ENCODE measurements around the gene FRAT1. TPM values are rescaled to one million over a fixed set of nuclear protein-coding genes. Genes with fewer than 3 reads are reported as not detected.

The FRAT1 gene
- total and polyA plus RNA-seq, 2 experiments from 2014 or later = 14.2 TPM

DNA sequence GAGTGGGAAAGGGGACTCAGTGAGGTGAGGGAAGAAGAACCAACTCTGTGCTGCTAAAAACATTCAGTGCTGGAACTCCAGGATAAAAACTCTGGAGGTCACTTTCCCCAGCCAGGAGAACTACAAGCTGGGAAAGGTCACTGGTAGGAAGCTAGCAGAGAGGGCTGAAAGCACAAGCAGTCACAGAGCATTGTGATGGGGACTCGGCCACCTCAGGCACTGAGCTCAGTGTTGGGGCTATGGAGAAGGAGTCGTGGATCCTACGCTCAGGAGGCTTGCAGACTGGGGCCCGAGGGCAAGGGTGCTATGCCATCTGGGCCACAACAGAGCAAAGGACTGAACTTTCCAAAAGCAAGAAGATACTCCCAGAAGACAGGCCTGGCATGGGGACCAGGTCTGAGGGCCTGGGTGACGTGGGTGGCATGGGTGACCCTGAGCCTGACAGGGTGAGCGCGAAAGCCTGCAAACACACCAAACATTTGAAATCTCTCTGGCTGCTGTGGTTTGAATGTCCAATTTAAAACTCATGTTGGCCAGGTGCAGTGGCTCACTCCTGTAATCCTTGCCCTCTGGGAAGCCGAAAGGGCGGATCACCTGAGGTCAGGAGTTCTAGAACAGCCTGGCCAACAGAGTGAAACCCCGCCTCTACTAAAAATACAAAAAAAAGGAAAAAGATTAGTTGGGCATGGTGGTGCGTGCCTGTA is 16.8 kb upstream of the FRAT1 start:
- Histone ChIP-seq H3K9me3 (ENCODE audit: low read depth) (no peaks in the 10 kb centered on the region), H3K4me3 (no peak overlapping the region), H3K4me1 (ENCODE audit: insufficient read depth) (peaks cover 7% of the 10 kb centered on the region), H3K79me2 (no peaks in the 10 kb centered on the region), H3K27me3 (no peaks in the 10 kb centered on the region), H4K20me1 (ENCODE audit: insufficient read depth, poor library complexity, severe bottlenecking) (no peaks in the 10 kb centered on the region), H2AFZ (no peak overlapping the region), H3K4me2 (no peak overlapping the region), H3K36me3 (replicated peaks; ENCODE audit: insufficient read depth, low read depth) (no peaks in the 10 kb centered on the region), H3K27ac (no peak overlapping the region), H3K9me2 (replicated peaks; ENCODE audit: insufficient read depth) (no peaks in the 10 kb centered on the region)
- TF ChIP-seq EZH2phosphoT487 (IDR thresholded peaks at IDR 0.05; ENCODE audit: low read depth, severe bottlenecking, unreplicated experiment) = no peak
- no peak for TF ChIP-seq EZH2 (IDR thresholded peaks at IDR 0.05; ENCODE audit: borderline replicate concordance)
- TF ChIP-seq, protein P1, sequence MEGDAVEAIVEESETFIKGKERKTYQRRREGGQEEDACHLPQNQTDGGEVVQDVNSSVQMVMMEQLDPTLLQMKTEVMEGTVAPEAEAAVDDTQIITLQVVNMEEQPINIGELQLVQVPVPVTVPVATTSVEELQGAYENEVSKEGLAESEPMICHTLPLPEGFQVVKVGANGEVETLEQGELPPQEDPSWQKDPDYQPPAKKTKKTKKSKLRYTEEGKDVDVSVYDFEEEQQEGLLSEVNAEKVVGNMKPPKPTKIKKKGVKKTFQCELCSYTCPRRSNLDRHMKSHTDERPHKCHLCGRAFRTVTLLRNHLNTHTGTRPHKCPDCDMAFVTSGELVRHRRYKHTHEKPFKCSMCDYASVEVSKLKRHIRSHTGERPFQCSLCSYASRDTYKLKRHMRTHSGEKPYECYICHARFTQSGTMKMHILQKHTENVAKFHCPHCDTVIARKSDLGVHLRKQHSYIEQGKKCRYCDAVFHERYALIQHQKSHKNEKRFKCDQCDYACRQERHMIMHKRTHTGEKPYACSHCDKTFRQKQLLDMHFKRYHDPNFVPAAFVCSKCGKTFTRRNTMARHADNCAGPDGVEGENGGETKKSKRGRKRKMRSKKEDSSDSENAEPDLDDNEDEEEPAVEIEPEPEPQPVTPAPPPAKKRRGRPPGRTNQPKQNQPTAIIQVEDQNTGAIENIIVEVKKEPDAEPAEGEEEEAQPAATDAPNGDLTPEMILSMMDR (IDR thresholded peaks at IDR 0.05; ENCODE audit: poor library complexity) = no peak
- WGBS (ENCODE audit: low lambda C conversion rate, missing lambda C conversion rate) = 93% methylated on average over 11 of the region's 11 CpGs
- DNase-seq (ENCODE audit: low spot score) = no peak

DNA sequence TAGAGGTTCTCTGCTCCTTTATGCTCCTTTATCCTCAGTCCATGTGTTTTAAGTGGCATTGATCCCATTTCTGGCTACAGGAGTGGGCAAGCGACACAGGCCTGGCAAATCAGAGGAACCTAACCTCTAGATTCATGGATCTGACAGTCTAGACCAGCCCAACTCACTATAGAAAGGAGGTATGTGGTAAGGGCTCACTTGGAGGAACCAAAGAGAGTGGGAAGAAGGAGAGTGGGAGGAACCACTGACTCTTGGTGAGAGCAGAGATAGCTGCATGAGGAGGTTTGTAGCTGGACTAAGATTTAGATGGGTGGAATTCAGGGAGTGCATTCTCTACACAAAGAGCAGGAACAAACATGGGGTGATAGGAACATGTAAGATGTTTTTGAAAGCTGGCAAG is 11.6 kb upstream of the FRAT1 start:
- Histone ChIP-seq H3K27ac (no peak overlapping the region), H3K79me2 (no peaks in the 10 kb centered on the region), H3K4me3 (no peak overlapping the region), H4K20me1 (ENCODE audit: insufficient read depth, poor library complexity, severe bottlenecking) (no peaks in the 10 kb centered on the region), H3K4me1 (ENCODE audit: insufficient read depth) (peaks cover 4% of the 10 kb centered on the region), H3K36me3 (replicated peaks; ENCODE audit: insufficient read depth, low read depth) (no peaks in the 10 kb centered on the region), H3K4me2 (no peak overlapping the region), H2AFZ (no peak overlapping the region), H3K9me2 (replicated peaks; ENCODE audit: insufficient read depth) (no peaks in the 10 kb centered on the region), H3K9me3 (ENCODE audit: low read depth) (no peaks in the 10 kb centered on the region), H3K27me3 (no peaks in the 10 kb centered on the region)
- WGBS (ENCODE audit: low lambda C conversion rate, missing lambda C conversion rate) = 100% methylated on average over 1 of the region's 1 CpG
- no peak for DNase-seq (ENCODE audit: low spot score)
- TF ChIP-seq EZH2phosphoT487 (IDR thresholded peaks at IDR 0.05; ENCODE audit: low read depth, severe bottlenecking, unreplicated experiment) (no peak), EZH2 (IDR thresholded peaks at IDR 0.05; ENCODE audit: borderline replicate concordance) (no peak)
- TF ChIP-seq, protein P1 (IDR thresholded peaks at IDR 0.05; ENCODE audit: poor library complexity) = no peak

DNA sequence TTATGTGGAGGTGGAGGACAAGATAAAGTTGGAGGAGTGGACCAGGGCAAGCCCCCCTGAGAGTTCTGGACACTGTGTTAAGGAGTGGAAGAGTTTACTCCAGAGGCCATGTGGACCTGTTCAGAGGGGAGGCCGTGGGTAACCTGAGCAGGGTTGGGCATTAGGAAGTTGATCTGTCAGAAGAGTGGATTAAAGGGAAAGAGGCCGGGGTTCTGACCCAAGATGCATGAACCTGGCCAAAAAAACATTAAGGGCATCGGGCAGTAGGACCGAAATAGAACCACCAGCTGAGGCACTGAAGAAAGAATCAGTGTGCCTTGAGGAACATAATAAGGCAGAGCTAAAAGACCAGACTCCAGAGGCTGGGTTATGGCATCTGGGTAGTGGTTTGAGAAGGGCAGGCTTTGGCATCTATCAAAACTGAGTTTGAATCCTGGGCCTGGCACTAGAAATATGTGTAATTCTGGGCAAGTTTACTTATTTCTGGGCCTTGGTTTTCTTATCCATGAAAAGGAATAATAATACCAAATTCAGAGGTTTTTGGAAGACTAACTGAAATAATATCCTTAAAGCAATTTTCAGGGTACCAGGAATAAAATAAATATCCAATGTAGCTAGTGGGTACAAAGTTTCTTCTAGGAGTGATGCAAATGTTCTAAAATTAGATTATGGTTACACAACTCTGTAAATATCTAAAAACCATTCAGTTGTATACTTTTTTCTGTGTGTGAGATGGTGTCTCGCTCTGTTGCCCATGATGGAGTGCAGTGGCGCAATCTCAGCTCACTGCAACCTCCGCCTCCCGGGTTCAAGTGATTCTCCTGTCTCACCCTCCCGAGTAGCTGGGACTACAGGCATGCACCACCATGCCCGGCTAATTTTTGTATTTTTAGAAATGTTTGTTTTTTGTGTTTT is 10.9 kb upstream of the FRAT1 start:
- Histone ChIP-seq H2AFZ (no peak overlapping the region), H3K4me2 (no peak overlapping the region), H3K36me3 (replicated peaks; ENCODE audit: insufficient read depth, low read depth) (no peaks in the 10 kb centered on the region), H3K27me3 (no peaks in the 10 kb centered on the region), H3K9me3 (ENCODE audit: low read depth) (no peaks in the 10 kb centered on the region), H3K4me3 (no peak overlapping the region), H3K9me2 (replicated peaks; ENCODE audit: insufficient read depth) (no peaks in the 10 kb centered on the region), H3K4me1 (ENCODE audit: insufficient read depth) (peaks cover 4% of the 10 kb centered on the region), H3K79me2 (no peaks in the 10 kb centered on the region), H3K27ac (no peak overlapping the region), H4K20me1 (ENCODE audit: insufficient read depth, poor library complexity, severe bottlenecking) (no peaks in the 10 kb centered on the region)
- 76% methylated on average over 10 of the region's 10 CpGs for WGBS (ENCODE audit: low lambda C conversion rate, missing lambda C conversion rate)
- TF ChIP-seq, protein P1 (IDR thresholded peaks at IDR 0.05; ENCODE audit: poor library complexity) = no peak
- no peak for TF ChIP-seq EZH2 (IDR thresholded peaks at IDR 0.05; ENCODE audit: borderline replicate concordance)
- TF ChIP-seq EZH2phosphoT487 (IDR thresholded peaks at IDR 0.05; ENCODE audit: low read depth, severe bottlenecking, unreplicated experiment) = no peak
- DNase-seq (ENCODE audit: low spot score) = no peak
